Neural cell (in vitro differentiated cells): ENCODE results near the gene PRRT1. TPM values are rescaled to one million over a fixed set of nuclear protein-coding genes. Genes with fewer than 3 reads are reported as not detected.

ENCODE experiments used
- H2AFZ ChIP-seq: fragments of 200-600, 300-800 bp; sonication (generic), shearing (Covaris generic); 2 replicates; pipeline ENCODE4 v1.6.0; 2014; ENCODE audit warnings: low read depth, mild to moderate bottlenecking, antibody characterized with exemption, low read length, moderate library complexity
- H3F3A ChIP-seq: fragments of 200-600 bp; shearing (Covaris generic); 2 replicates; pipeline ENCODE4 v1.6.1; 2016; ENCODE audit warnings: mild to moderate bottlenecking, moderate library complexity, mixed read lengths, antibody characterized with exemption, low read length; ENCODE audit not compliant: insufficient read depth, poor library complexity, severe bottlenecking
- H3K27ac ChIP-seq: fragments of 200-600, 300-800 bp; sonication (generic), shearing (Covaris generic); 2 replicates; pipeline ENCODE4 v1.5.1; 2014; ENCODE audit warnings: mild to moderate bottlenecking, low read length, moderate library complexity
- H3K27me3 ChIP-seq: fragments of 300-800, 200-600 bp; sonication (generic), shearing (Covaris generic); 2 replicates; pipeline ENCODE4 v1.6.0; 2014; ENCODE audit warnings: mild to moderate bottlenecking, low read depth, low read length, moderate library complexity; ENCODE audit not compliant: insufficient read depth
- H3K36me3 ChIP-seq: fragments of 300-800, 200-600 bp; sonication (generic), shearing (Covaris generic); 2 replicates; pipeline ENCODE4 v1.5.1; 2014; ENCODE audit warnings: mild to moderate bottlenecking, antibody characterized with exemption, low read length, moderate library complexity; ENCODE audit not compliant: insufficient read depth
- H3K4me2 ChIP-seq: fragments of 300-800, 200-600 bp; sonication (generic), shearing (Covaris generic); 2 replicates; pipeline ENCODE4 v1.6.0; 2014; ENCODE audit warnings: mild to moderate bottlenecking, low read length
- H3K4me3 ChIP-seq: fragments of 300-800, 200-600 bp; sonication (generic), shearing (Covaris generic); 2 replicates; pipeline ENCODE4 v1.5.1; 2014; ENCODE audit warnings: mild to moderate bottlenecking, low read length, moderate library complexity
- H3K79me2 ChIP-seq: fragments of 200-600 bp; shearing (Covaris generic); replicated peaks from 2 replicates; pipeline ENCODE4 v1.6.0; 2014; ENCODE audit warnings: mild to moderate bottlenecking, low read length, moderate library complexity; ENCODE audit not compliant: insufficient read depth
- H3K9ac ChIP-seq: fragments of 300-800, 200-600 bp; sonication (generic), shearing (Covaris generic); 2 replicates; pipeline ENCODE4 v1.6.1; 2016; ENCODE audit warnings: mild to moderate bottlenecking, low read length, mixed read lengths
- H3K9me2 ChIP-seq: fragments of 200-600 bp; shearing (Covaris generic); 2 replicates; pipeline ENCODE4 v1.6.1; 2016; ENCODE audit warnings: mild to moderate bottlenecking, low read length, mixed read lengths; ENCODE audit not compliant: insufficient read depth
- H3K9me3 ChIP-seq: fragments of 200-600, 300-800 bp; sonication (generic), shearing (Covaris generic); 2 replicates; pipeline ENCODE4 v1.6.1; 2016; ENCODE audit warnings: mild to moderate bottlenecking, mixed run types, low read length, moderate library complexity, mixed read lengths
- H4K20me1 ChIP-seq: fragments of 200-600 bp; shearing (Covaris generic); 2 replicates; pipeline ENCODE4 v1.6.1; 2016; ENCODE audit warnings: mild to moderate bottlenecking, mixed run types; ENCODE audit not compliant: insufficient read depth
- EP300 ChIP-seq: fragments of 450-650 bp; conservative IDR thresholded peaks from 2 replicates; pipeline ENCODE4 v1.6.1; 2014; ENCODE audit warnings: antibody characterized with exemption, mild to moderate bottlenecking, moderate library complexity; ENCODE audit not compliant: poor library complexity, severe bottlenecking
- EZH2 ChIP-seq: fragments of 200-600, 300-800 bp; shearing (Covaris generic), sonication (generic); IDR thresholded peaks from 2 replicates; pipeline ENCODE4 v1.6.1; 2014; ENCODE audit warnings: antibody characterized with exemption, low read length, borderline replicate concordance, mild to moderate bottlenecking; ENCODE audit not compliant: insufficient read depth, poor library complexity, severe bottlenecking
- MXI1 ChIP-seq: fragments of 450-650 bp; conservative IDR thresholded peaks from 2 replicates; pipeline ENCODE4 v1.6.1; 2014; ENCODE audit warnings: antibody characterized with exemption, mild to moderate bottlenecking; ENCODE audit not compliant: poor library complexity, severe bottlenecking
- POLR2AphosphoS5 ChIP-seq: IDR thresholded peaks from 2 replicates; pipeline ENCODE4 v1.6.1; 2012
- RAD21 ChIP-seq: fragments of 450-650 bp; conservative IDR thresholded peaks from 2 replicates; pipeline ENCODE4 v1.6.1; 2014; ENCODE audit warnings: antibody characterized with exemption, mild to moderate bottlenecking, moderate library complexity
- SMC3 ChIP-seq: fragments of 450-650 bp; conservative IDR thresholded peaks from 2 replicates; pipeline ENCODE4 v1.6.1; 2014; ENCODE audit warnings: antibody characterized with exemption, mild to moderate bottlenecking, moderate library complexity; ENCODE audit not compliant: poor library complexity
- TAF1 ChIP-seq: IDR thresholded peaks from 2 replicates; pipeline ENCODE4 v1.6.1; 2012; ENCODE audit warnings: low read depth
- polyA plus RNA-seq: library from polyadenylated mRNA; depleted of rRNA; stranded (reverse); fragments of >200 nt; gene quantifications from 2 replicates; pipeline ENCODE4 v1.2.3, GENCODE V29; 2014
- TF ChIP-seq, protein P1 (sequence below): IDR thresholded peaks from 2 replicates; pipeline ENCODE4 v1.6.1; 2012; ENCODE audit warnings: borderline replicate concordance
- TF ChIP-seq, protein P2 (sequence below): fragments of 450-650 bp; IDR thresholded peaks from 2 replicates; pipeline ENCODE4 v1.5.1; 2014; ENCODE audit warnings: antibody characterized with exemption, mild to moderate bottlenecking, moderate library complexity; ENCODE audit not compliant: poor library complexity, severe bottlenecking

Gene PRRT1
- polyA plus RNA-seq, 1 donor from 2014 or later: 0.22 TPM

DNA sequence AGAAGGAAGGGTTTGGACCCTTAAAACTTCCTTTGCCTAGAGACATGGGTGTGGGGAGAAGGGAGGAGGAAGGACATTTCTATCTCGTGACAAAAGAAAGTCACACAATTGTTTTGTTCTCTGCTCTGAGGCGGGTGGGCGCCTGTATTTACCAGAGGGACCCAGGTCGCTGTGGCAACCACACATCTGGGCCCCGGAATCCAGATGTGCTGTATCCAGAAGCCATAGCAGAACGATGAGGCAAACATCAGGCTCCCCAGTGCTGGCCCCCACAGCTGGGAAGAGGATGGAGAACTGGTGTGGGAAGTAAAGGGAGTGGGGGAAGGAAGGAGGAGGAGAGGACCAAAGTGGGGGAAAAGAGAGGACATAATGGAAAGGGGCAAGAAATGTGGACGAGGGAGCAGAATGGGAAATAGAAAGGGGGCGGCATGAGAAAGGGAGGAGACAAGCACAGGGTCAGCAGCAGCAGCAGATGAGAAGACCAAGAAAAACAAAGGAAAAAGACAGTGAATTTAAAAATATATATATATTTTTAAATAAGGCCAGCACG, 39.2 kb downstream of the PRRT1 start:
- no peak overlapping the region for H2AFZ ChIP-seq
- no peaks in the 10 kb centered on the region for H3K36me3 ChIP-seq
- no peaks in the 10 kb centered on the region for H3K9me3 ChIP-seq
- H3K27me3 ChIP-seq: no peaks in the 10 kb centered on the region
- H3K4me2 ChIP-seq: no peak overlapping the region
- H3F3A ChIP-seq: no peaks in the 10 kb centered on the region
- no peaks in the 10 kb centered on the region for H3K9me2 ChIP-seq
- H3K79me2 ChIP-seq: no peaks in the 10 kb centered on the region
- no peaks in the 10 kb centered on the region for H4K20me1 ChIP-seq
- no peak overlapping the region for H3K27ac ChIP-seq
- TF ChIP-seq, protein P1, sequence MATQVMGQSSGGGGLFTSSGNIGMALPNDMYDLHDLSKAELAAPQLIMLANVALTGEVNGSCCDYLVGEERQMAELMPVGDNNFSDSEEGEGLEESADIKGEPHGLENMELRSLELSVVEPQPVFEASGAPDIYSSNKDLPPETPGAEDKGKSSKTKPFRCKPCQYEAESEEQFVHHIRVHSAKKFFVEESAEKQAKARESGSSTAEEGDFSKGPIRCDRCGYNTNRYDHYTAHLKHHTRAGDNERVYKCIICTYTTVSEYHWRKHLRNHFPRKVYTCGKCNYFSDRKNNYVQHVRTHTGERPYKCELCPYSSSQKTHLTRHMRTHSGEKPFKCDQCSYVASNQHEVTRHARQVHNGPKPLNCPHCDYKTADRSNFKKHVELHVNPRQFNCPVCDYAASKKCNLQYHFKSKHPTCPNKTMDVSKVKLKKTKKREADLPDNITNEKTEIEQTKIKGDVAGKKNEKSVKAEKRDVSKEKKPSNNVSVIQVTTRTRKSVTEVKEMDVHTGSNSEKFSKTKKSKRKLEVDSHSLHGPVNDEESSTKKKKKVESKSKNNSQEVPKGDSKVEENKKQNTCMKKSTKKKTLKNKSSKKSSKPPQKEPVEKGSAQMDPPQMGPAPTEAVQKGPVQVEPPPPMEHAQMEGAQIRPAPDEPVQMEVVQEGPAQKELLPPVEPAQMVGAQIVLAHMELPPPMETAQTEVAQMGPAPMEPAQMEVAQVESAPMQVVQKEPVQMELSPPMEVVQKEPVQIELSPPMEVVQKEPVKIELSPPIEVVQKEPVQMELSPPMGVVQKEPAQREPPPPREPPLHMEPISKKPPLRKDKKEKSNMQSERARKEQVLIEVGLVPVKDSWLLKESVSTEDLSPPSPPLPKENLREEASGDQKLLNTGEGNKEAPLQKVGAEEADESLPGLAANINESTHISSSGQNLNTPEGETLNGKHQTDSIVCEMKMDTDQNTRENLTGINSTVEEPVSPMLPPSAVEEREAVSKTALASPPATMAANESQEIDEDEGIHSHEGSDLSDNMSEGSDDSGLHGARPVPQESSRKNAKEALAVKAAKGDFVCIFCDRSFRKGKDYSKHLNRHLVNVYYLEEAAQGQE: no peak
- no peak for TF ChIP-seq EZH2
- TF ChIP-seq, protein P2, sequence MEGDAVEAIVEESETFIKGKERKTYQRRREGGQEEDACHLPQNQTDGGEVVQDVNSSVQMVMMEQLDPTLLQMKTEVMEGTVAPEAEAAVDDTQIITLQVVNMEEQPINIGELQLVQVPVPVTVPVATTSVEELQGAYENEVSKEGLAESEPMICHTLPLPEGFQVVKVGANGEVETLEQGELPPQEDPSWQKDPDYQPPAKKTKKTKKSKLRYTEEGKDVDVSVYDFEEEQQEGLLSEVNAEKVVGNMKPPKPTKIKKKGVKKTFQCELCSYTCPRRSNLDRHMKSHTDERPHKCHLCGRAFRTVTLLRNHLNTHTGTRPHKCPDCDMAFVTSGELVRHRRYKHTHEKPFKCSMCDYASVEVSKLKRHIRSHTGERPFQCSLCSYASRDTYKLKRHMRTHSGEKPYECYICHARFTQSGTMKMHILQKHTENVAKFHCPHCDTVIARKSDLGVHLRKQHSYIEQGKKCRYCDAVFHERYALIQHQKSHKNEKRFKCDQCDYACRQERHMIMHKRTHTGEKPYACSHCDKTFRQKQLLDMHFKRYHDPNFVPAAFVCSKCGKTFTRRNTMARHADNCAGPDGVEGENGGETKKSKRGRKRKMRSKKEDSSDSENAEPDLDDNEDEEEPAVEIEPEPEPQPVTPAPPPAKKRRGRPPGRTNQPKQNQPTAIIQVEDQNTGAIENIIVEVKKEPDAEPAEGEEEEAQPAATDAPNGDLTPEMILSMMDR: no peak
- TF ChIP-seq EP300: no peak
- TF ChIP-seq TAF1: no peak
- no peak for TF ChIP-seq POLR2AphosphoS5
- no peak for TF ChIP-seq SMC3
- TF ChIP-seq RAD21: no peak
- no peak for TF ChIP-seq MXI1
- no peak overlapping the region for H3K4me3 ChIP-seq
- no peak overlapping the region for H3K9ac ChIP-seq

DNA sequence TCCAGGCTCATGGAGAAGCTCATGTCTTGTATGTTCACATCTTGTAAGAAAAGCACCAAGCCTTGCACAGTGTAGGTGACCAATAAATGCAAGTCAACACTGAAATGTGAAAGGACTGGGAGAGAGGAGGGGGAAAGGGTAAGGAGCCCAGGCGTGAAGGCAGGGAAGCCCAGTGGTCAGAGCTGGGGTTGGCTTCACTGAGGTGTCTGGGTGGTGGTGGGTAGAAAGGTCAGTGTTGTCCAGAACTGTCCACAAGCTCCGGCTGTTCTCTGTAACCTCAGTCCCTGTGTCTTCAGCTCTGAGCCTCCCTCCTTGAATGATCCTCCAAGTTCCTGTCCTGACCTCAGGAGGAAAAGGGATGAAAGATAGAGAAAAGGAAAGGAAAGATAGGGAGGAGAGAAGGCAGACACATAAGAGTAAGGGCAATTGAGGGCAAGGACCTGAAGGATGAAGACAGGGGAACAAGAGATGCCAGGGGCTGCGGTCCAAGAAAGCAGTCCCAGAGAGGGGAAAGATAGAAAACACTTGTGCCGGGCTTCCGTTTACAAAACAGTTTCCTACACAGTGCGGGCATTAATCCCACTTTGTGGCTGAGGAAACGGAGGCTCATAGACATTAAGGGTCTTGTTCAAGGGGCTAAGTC, 40.2 kb downstream of the PRRT1 start:
- H3K9ac ChIP-seq: no peak overlapping the region
- H3K27me3 ChIP-seq: no peaks in the 10 kb centered on the region
- H3F3A ChIP-seq: no peaks in the 10 kb centered on the region
- H3K9me3 ChIP-seq: no peaks in the 10 kb centered on the region
- no peak overlapping the region for H2AFZ ChIP-seq
- no peaks in the 10 kb centered on the region for H3K79me2 ChIP-seq
- H3K4me3 ChIP-seq: no peak overlapping the region
- no peaks in the 10 kb centered on the region for H4K20me1 ChIP-seq
- H3K9me2 ChIP-seq: no peaks in the 10 kb centered on the region
- H3K36me3 ChIP-seq: no peaks in the 10 kb centered on the region
- TF ChIP-seq RAD21: no peak
- TF ChIP-seq, protein P2: no peak
- TF ChIP-seq EZH2: no peak
- no peak for TF ChIP-seq EP300
- no peak for TF ChIP-seq TAF1
- TF ChIP-seq SMC3: no peak
- no peak for TF ChIP-seq POLR2AphosphoS5
- TF ChIP-seq MXI1: no peak
- TF ChIP-seq, protein P1: no peak
- no peak overlapping the region for H3K4me2 ChIP-seq
- no peak overlapping the region for H3K27ac ChIP-seq
